ENCODE data around the gene SAMD11.
"Not testable (repeated sequence)": the region's sequence is repeated elsewhere in the genome, so short reads cannot be mapped to it uniquely, and the experiment has no call there.

Gene SAMD11

DNA sequence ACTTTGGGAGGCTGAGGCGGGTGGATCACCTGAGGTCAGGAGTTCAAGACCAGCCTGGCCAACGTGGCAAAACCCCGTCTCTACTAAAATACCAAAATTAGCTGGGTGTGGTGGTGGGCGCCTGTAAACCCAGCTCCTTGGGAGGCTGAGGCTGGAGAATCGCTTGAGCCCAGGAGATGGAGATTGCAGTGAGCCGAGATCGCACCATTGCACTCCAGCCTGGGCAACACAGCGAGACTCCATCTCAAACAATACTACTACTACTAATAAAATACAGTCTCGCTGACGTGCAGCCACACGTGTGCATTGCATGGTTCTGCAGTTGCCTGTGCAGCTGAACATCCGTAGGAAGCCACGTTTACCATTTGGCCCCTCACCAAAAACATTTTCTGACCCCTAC is 23.1 kb downstream of the SAMD11 start:
- DNase-seq (ENCODE audit: low read depth): not testable (repeated sequence)

DNA sequence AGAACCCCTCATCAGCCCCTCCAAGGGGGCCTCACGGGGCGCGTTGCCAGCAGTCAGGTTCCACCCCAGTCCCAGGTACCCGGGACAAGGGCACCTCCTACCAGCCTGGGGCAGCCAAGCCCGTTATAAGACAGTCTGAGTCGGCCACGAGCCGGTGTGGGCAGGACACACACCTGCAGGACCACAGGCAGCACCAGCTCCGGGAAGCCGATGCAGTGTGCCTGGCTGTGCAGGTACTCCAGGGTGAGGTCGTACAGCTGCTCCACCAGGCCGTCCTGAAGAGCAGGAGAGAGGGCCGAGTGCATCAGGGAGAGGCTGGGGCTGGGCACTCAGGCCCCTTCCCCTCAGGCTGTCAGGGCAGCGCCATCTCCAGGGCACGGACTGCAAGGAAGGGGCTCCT is 24.2 kb downstream of the SAMD11 start:
- no peak for DNase-seq (ENCODE audit: low read depth)

DNA sequence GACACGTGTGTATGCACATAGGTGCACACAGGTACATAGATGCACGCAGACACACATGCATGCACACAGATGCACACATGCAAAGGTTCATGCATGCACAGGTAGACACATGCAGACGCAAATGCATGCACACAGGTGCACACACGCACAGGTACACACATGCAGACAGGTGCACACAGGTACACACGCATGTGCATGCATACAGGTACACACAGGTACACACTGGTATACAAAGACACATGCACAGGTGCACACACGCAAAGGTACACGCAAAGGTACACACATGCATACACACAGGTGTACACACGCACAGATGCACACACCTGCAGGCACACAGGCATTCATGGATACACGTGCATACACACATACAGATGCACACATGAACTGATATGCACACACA is 26.5 kb downstream of the SAMD11 start:
- DNase-seq (ENCODE audit: low read depth): no peak

DNA sequence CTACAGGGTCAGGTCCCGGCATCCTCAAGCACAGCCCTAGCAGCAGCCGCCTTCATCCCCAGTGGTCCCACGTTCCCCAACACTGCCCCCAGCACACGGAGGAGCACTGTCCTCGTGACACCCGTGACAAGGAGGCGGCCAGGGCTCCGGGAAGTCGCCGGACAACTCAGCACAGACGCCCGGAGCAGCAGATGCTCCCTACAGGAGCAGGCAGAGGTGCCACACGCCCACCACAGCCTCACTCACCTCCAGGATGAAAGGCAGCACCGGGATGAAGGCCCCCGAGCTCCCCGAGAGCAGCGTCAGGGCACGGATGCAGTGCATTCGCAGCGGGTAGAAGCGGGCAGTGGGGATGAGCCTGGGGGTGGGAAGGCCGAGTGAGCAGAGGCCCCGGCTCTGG is 27.2 kb downstream of the SAMD11 start:
- DNase-seq (ENCODE audit: low read depth): no peak

DNA sequence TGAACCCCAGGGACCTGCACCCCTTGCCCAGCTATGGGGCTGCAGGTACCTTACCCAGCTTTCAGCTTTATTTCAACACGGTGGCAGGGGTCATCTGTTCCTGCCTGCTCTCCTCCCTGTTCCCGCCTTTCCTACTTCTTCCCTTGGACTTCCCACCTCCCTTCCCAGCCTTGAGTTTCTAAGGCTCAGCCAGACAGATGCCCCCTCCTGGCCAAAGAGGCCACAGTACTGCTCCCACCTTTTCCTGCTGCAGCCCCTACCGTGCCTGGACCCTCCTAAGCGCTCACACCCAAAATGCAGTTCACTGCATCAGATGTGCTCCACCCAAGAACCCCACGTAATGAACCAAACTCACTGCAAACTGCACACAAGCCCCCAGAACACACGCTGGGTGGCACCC is 27.6 kb downstream of the SAMD11 start:
- peak; percentile 51 for DNase-seq (ENCODE audit: low read depth)

DNA sequence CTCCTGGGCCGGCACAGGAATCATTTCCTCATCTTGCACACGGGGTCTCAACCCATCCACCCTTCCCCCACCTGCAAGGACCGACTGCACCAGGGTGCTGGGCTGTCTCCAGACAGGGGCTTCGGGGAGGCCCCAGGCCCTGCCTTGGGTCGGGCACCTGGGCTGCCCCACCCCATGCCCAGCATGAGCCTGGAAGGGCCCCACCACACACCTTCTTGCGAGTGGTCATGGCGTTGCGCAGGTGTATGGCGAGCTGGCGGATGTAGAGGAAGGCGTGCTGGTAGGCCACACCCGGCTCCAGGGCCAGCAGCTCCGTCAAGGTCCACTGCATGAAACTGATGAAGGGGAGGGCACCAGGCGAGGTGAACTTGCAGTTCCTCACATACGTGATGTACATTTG is 28.5 kb downstream of the SAMD11 start:
- DNase-seq (ENCODE audit: low read depth): no peak

DNA sequence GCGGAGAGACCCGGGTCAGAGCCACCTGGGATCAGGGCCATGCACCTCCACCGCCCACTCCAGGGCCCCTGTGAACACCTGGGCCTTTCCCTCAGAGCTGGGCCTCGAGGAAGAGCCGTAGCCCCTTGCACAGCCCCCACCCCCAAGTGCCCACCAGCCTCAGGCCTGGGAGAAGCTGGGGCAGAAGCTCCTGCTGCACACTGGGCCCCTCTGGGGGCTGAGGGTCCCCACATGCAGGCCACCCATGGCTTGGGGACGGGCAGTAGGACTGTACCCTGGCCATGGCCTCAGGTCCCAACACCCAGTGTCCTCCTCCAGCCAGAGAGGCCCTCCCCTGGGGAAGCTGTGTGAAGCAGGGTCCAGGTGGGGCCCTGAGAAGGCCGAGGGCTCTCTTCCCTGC is 28.9 kb downstream of the SAMD11 start:
- DNase-seq (ENCODE audit: low read depth): no peak

DNA sequence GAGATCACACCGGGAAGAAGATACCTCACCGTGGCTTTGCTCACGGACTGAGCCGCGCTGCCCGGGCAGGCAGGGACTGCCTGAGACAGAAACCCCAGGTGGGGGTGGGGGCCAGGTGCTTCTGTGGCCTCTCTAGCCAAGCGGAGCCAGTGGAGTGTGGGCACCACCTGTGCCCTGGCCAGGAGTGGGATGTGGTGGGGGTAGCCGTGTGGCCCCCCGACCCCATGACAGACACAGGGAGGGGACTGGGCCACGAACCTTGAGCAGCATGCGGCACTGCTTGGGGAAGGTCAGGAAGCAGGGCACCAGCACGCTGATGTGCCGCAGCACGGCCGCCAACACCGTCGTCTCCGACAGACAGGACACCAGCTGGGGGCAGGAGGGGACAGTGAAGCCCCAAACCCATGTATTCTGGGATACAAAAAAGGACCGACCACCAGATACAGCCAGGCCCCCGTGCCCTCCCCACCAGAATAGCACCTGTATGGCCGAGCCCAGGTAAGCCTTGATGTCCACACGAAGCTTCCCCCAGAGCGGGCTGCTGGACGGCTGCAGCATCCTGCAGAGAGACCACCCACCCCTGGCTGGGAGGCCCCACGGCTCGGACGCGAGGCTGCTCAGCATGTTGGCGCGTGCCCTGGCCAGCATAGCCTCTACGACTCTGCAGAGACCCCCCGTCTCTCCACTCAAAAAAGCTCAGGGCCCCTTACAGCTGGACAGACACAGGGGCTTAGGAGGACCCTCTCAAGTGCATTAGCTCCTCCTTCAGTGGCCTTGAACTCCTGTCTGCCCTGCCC is 30.0 kb downstream of the SAMD11 start:
- no peak for DNase-seq (ENCODE audit: low read depth)

DNA sequence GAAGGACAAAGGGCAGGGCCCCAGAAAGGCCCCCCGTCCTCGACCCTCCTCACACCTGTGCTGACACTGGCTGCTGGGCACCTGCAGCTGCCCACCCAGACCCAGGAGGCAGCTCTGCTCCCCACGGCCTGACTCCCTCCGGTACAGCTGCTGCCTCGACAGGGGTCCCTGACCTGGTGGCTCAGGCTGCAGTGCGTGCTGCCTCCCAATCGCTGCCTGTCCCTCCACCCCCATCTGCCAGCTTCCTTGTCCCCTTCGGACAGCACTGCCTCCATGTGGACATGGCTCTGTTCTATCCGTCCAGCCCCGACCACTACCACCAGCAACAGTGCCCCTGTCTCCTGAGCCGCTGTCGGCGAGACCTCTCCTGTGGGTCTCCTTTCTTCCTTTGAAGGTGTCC is 31.2 kb downstream of the SAMD11 start:
- DNase-seq (ENCODE audit: low read depth): no peak

DNA sequence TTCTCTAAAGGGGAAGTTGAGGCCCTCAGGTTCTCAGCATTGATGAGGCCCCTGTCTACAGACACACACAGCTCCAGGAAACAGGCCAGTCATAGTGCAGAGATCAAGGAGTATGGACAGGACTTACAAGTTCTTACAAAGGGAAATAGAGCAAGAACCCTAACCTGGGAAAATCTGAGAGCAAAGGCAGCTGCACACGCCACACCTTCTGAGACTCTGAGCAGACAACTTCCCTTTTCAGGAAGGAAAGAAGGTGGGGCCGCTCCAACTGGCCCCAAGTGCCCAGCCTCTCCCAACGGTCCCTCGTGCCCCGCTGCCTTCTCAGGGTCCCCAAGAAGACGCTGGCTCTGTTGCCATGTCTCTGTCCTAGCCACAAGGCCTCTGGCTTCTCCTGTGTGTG is 31.8 kb downstream of the SAMD11 start:
- DNase-seq (ENCODE audit: low read depth): no peak

DNA sequence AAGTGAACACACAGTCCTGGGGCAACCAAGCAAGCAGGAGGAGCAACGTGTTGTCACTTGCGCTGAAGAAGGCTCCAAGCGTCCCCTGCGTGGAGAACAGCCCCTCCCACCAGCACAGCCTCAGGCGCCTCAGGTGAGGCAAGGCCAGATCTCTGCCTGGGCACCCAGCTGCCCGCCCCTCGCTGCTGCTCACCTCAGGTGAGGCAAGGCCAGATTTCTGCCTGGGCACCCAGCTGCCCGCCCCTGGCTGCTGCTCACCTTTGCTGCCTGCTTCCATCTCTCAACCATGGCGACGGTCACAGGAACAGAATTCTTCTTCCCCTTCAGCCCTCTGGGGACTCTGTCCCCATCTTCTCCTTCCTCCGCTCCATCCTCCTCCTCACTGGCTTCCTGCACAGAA is 32.9 kb downstream of the SAMD11 start:
- DNase-seq (ENCODE audit: low read depth): no peak

DNA sequence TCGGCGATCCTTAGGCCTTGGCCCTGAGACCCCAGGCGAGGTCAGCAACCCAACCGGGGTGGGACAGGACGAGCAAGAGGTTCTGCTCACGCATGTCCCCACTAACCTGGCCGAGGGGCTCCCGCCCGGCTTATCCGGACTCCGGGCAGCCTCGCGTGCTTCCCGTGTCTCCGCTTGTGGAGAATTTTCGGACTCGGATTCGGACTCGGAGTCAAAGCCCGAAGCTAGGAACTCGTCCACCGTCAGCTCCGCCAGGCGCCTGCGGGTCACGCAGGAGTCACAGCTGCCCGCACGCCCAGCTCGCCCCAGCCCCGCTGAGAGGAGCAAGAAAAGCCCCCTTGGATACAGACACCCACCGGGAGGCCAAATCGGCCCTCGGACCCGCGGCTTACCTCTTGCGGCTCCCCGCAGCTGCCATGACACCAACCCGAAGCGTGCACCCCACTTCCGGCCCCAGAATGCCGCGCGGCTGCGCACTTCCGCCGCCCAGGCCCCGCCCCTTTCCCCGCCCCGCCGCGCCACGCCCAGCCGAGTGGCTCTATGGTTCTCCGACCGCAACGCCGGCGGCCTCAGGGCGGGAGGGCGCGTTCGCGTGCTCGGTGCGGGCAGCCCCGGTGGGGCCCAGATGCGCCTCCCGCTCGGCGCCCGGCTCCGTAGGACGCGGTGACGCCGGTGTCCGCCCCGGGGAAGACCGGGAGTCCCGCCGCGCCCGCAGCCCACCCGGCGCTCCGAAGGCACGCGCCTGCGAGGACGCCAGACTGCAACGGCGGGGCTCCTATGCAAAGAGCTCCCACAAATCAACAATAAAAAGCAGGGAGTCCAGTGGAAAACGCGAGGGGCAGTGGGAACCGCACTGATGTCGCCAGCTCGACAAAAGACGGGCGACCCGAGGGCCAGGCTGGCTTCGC is 35.4 kb downstream of the SAMD11 start, which contains the start of gene NOC2L:
Gene NOC2L (minus strand): TSS at position 434 of the 908 bp plus-strand sequence. CDS start 16 bp downstream, at position 418.
- DNase-seq (ENCODE audit: low read depth): peak; percentile 76

DNA sequence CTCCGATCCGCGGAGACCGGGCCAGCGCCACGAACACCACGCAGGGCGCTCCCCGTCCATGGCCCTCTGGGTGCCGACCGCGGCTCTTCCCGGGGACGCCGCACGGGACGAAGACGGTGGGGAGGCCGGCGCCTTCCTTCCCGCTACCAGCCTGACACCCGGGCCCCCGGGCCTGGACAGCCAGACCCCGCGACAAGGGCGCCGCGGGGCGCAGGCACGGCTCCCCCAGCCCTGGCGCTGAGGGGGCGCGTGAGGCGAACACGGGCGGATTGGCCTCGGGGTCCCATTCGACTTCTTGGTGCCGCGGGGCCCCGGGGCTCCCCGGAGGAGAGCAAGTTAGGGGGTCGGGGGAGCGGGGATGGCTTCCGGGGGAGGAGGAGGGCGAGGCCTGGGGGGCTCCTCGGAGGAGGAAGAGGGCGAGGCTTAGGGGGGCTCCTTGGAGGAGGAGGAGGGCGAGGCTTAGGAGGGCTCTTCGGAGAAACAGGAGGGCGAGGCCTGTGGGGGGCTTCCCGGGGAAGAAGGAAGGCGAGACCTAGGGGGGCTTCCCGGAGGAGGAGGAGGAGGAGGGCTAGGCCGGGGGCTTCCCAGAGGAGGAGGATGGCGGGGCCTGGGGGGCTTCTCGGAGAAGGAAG is 36.1 kb downstream of the SAMD11 start:
- no peak for DNase-seq (ENCODE audit: low read depth)

DNA sequence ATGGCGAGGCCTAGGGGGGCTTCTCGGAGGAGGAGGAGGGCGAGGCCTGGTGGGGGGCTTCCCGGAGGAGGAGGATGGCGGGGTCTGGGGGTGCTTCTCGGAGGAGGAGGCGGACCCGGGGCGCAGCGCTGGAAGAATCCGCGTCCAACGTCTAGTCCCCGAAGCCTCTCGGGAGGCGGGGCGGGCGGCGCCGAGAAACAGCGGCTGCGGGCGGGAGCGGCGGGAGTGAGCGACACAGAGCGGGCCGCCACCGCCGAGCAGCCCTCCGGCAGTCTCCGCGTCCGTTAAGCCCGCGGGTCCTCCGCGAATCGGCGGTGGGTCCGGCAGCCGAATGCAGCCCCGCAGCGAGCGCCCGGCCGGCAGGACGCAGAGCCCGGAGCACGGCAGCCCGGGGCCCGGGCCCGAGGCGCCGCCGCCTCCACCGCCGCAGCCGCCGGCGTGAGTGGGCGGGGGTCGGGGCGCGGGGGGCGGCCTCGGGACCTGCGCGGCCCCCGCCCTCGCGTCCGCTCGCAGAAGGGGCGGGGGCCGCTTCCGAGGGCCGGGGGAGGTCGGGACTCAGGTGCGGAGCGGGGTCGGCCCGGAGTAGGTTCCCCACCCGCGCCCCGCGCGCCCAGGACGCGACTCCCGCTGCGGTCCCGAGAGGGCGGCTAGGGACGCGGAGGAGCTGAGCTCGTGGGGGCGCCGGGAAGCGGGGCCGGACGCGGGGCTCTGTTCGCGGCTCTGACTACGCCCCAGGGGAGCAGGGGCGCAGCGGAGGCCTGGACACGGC is 36.8 kb downstream of the SAMD11 start, which contains the start of gene KLHL17:
Gene KLHL17 (plus strand): TSS at position 222 of the 769 bp plus-strand sequence. CDS start 110 bp downstream, at position 332.
- DNase-seq (ENCODE audit: low read depth): peak; percentile 45

DNA sequence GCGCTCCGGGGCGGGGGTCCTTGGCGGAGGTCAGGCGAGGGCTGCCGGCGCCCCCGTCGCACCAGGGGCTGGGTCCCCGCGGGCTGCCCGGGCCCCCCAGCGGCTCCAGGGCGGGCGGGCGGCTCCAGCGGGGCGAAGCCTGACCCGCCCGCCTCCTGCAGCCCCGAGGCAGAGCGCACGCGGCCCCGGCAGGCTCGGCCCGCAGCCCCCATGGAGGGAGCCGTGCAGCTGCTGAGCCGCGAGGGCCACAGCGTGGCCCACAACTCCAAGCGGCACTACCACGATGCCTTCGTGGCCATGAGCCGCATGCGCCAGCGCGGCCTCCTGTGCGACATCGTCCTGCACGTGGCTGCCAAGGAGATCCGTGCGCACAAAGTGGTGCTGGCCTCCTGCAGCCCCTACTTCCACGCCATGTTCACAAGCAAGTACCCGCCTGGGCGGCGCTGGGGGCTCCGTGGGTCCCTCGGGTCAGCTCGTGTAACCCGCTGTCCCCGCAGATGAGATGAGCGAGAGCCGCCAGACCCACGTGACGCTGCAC is 37.5 kb downstream of the SAMD11 start:
- no peak for DNase-seq (ENCODE audit: low read depth)

DNA sequence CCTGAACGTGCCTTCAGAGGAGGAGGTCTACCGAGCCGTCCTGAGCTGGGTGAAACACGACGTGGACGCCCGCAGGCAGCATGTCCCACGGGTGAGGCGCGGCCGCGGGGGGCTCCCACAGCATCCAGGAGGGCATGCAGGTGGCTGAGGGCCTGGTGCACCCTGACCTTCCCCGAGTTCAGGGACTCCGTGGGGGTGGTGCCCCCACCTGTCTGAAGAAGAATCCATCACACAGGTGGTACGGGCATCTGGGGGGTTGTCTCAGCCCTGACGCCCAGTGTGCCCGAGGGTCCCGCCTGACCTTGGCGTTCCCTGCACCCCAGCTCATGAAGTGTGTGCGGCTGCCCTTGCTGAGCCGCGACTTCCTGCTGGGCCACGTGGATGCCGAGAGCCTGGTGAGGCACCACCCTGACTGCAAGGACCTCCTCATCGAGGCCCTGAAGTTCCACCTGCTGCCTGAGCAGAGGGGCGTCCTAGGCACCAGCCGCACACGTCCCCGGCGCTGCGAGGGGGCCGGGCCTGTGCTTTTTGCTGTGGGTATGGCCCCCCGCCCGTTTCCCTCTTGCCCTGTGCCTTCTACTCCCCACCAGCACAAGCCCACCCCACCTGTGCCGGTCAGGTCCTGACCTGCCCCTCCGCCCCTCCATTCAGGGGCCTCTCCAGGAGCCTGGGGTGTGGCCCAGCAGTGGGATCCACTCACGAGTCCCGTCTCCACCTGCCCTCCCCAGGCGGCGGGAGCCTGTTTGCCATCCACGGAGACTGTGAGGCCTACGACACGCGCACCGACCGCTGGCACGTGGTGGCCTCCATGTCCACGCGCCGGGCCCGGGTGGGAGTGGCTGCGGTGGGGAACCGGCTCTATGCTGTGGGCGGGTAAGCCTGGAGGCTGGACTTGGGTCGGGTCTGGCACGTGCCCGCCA is 38.9 kb downstream of the SAMD11 start:
- DNase-seq (ENCODE audit: low read depth): no peak

DNA sequence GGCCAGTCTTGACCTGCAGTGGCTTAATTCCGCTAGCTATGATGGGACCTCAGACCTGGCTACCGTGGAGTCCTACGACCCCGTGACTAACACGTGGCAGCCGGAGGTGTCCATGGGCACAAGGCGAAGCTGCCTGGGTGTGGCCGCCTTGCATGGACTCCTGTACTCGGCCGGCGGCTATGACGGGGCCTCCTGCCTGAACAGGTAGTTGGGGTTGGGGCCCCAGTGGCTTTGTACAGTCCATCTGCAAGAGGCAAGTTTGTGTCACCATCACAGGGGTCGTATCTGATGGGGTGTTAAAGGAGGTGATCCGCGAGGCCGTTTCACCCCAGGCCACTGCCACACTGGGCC is 39.6 kb downstream of the SAMD11 start:
- no peak for DNase-seq (ENCODE audit: low read depth)

DNA sequence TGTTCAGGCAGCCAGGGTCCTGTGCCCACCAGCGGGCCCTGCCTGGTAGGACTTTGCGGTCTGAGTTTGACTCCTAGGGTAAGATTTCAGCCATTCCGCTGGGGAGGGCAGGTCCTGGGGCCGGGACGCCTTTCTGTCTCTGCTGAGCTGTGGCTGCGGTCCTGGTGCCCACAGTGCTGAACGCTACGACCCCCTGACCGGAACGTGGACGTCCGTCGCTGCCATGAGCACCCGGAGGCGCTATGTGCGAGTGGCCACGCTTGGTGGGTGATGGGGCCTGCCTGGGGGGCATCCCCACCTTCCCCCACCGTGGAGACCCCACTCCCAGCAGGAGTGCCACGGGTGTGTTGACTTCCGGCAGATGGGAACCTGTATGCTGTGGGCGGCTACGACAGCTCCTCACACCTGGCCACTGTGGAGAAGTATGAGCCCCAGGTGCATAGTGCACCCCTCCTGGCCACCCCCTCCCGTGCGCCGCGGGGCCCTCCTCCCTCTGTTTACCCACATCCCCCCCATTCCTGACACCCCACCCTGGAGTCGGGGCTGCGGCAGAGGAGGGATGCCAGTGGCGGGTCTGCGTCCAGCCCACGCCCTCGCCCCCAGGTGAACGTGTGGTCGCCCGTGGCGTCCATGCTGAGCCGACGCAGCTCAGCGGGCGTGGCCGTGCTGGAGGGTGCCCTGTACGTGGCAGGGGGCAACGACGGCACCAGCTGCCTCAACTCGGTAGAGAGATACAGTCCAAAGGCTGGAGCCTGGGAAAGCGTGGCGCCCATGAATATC is 40.2 kb downstream of the SAMD11 start:
- DNase-seq (ENCODE audit: low read depth): no peak

DNA sequence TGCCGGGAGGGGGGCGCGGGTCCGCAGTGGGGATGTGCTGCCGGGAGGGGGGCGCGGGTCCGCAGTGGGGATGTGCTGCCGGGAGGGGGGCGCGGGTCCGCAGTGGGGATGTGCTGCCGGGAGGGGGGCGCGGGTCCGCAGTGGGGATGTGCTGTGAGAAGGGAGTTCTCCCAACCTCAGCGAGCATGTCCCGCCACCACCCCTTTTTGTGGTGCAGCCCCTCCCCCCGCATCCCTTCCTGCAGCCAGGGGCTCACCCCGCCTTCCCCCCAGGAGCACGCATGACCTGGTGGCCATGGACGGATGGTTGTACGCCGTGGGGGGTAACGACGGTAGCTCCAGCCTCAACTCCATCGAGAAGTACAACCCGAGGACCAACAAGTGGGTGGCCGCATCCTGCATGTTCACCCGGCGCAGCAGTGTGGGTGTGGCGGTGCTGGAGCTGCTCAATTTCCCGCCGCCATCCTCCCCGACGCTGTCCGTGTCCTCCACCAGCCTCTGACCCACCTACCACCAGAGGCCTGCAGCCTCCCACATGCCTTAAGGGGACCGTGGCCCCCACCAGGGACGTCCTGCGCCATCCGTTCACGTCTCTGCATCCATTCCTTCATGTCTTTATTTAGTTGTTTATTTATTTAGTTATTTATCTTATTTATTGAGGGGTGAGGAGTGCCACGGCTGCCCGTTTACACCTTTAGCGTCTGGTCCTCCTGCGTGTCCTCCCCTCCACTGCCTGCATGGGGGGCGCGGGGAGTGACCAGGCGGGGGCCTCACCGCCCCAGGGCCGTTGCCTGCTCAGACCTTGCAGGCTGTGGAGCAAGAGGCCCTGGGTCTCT is 41.2 kb downstream of the SAMD11 start:
- DNase-seq (ENCODE audit: low read depth): no peak
